Coronary artery (tissue), 2 donors: ENCODE data around the gene MSMO1.
A peak's percentile ranks its signal among the peaks of the same experiment; 100 is the strongest.

Experiments used
- DNase-seq: peaks from one replicate; pipeline ENCODE4 v3.0.0-alpha.2; 2017; ENCODE audit warnings: low spot score
- H3K27ac ChIP-seq, 2 donors: fragments of 200-600 bp; sonication (generic); one replicate each; pipeline ENCODE4 v1.5.1; 2016 to 2019
- H3K4me3 ChIP-seq: fragments of 200-600 bp; sonication (generic); 2 replicates; pipeline ENCODE4 v1.5.1; 2016; ENCODE audit warnings: mild to moderate bottlenecking, moderate library complexity
- CTCF ChIP-seq: fragments of 200-600 bp; sonication (generic); IDR thresholded peaks from one replicate; pipeline ENCODE4 v1.5.1; 2019; ENCODE audit warnings: antibody characterized with exemption

The MSMO1 gene

GRCh38 chr4:165293927-165294649 lies 33.4 kb upstream of the MSMO1 start:
- Histone ChIP-seq H3K27ac (no peak overlapping the region), H3K4me3 (no peak overlapping the region)
- TF ChIP-seq CTCF = no peak
- DNase-seq = no peak

DNA sequence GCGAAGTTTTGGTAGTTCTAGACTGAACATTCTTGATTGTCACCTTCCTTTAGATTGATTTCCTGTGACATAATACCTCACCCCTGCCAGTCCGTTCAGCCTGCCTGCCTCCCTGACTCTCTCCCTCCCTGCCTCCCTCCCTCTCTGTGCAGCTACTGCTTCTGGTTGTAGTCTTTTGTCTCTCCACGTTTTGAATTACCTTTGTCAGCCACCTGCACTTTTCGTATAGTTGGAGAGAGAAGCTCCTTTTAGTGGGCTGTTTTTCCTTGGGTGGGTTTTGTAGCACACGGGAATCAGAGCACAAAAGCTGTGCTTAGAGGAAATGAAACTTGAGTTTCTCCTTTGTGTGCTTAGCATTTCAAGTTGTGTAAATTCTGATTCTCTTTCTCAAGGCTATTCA lies 32.6 kb upstream of the MSMO1 start:
- no peak for DNase-seq
- H3K4me3 ChIP-seq = no peak overlapping the region
- no peak for TF ChIP-seq CTCF
- no peak overlapping the region for H3K27ac ChIP-seq

- TF ChIP-seq CTCF = no peak
- H3K27ac ChIP-seq = no peak overlapping the region
- DNase-seq = no peak
These were observed 29.8 kb upstream of the MSMO1 start for GRCh38 chr4:165297626-165298025.

GRCh38 chr4:165299399-165300060 lies 27.9 kb upstream of the MSMO1 start:
- H3K4me3 ChIP-seq = no peak overlapping the region
- no peak for TF ChIP-seq CTCF
- no peak overlapping the region for H3K27ac ChIP-seq
- no peak for DNase-seq

More at GRCh38 chr4:165297626-165298025, 29.8 kb upstream of the MSMO1 start:
- H3K4me3 ChIP-seq = no peak overlapping the region

DNA sequence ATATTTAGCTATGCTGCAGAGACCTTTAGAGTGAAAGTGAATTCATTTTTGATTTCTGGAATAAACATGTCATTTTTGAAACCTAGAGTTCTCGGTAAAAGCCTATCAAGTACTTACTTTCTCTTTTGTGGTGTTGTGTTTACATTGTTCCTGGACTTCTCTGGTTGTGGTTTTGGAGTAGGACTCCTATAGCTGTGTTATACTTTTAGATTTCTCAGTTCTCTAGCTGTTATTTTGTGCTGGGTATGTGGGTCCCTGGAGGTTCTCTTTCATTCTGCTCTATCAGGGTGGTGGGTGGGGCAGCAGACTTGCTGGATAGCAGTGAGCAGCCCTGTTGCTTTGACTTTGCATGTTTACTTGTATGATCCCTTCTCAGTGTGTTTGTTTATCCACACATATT lies 25.6 kb upstream of the MSMO1 start:
- Histone ChIP-seq H3K27ac (no peak overlapping the region), H3K4me3 (peak overlapping the region; percentile 46)
- DNase-seq = no peak
- no peak for TF ChIP-seq CTCF

DNA sequence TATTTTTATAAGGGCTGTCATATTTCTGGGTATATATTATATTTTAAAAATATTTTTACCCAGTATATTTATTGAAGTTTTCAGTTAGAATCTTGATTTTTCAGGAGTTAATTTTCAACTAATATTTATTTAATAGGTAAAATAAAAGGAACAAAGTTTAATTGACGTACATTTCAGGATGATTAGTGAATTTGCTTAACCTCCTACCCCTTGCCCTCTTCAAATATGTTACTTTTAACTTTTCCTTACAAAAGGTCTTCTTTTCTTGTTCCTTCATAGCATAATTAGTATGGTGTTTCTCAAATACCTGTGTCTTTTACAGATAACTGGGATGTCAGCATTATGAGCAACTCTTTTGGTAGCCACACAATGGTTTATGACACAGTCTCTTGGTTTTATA lies 24.8 kb upstream of the MSMO1 start:
- H3K4me3 ChIP-seq = no peak overlapping the region
- no peak overlapping the region for H3K27ac ChIP-seq
- DNase-seq = no peak
- TF ChIP-seq CTCF = no peak

DNA sequence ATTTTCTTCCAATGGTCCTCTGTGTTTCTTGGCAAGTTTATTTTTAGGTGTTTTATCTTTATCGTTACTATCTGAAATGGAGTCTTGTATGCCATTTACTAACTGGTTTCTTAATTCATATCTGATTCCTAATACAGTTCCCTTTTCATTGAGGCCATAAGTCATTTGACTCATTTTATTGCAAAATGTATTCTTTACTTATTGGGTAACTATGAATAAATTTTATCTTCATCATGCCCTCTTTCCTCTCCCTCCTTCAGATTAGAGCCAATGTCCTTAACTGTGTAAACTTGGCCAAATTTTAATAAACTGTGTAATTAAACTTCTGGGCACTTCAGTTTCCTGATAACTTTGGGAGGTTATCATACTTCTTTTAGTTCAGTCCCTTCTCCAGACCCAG lies 19.3 kb upstream of the MSMO1 start:
- DNase-seq = no peak
- no peak overlapping the region for H3K27ac ChIP-seq
- H3K4me3 ChIP-seq = no peak overlapping the region
- no peak for TF ChIP-seq CTCF
